BE2C (cell line): ENCODE data around the gene KCNJ6.

Source experiments
- DNase-seq: peaks from one replicate; pipeline ENCODE4 v3.0.0-alpha.2; 2020
- H3K27me3 ChIP-seq: fragments of 250-450 bp; sonication (Bioruptor Pico); 2 replicates; pipeline ENCODE4 v1.5.1; 2020; ENCODE audit warnings: mild to moderate bottlenecking
- H3K36me3 ChIP-seq: fragments of 250-450 bp; sonication (Bioruptor Pico); 2 replicates; pipeline ENCODE4 v1.5.1; 2020; ENCODE audit warnings: mild to moderate bottlenecking
- H3K4me1 ChIP-seq: fragments of 250-450 bp; sonication (Bioruptor Pico); 2 replicates; pipeline ENCODE4 v1.5.1; 2020
- H3K4me3 ChIP-seq: 2 replicates; pipeline ENCODE4 v1.5.1; 2011; ENCODE audit warnings: low read depth, low read length
- H3K9me3 ChIP-seq: fragments of 250-450 bp; sonication (Bioruptor Pico); 2 replicates; pipeline ENCODE4 v1.5.1; 2020
- TF ChIP-seq, protein P1 (sequence below): IDR thresholded peaks from 2 replicates; pipeline ENCODE4 v1.5.1; 2012; ENCODE audit warnings: mild to moderate bottlenecking, low read depth, low read length

The KCNJ6 gene

GRCh38 chr21:37642493-37642892, 273.8 kb downstream of the KCNJ6 start:
- TF ChIP-seq, protein P1, sequence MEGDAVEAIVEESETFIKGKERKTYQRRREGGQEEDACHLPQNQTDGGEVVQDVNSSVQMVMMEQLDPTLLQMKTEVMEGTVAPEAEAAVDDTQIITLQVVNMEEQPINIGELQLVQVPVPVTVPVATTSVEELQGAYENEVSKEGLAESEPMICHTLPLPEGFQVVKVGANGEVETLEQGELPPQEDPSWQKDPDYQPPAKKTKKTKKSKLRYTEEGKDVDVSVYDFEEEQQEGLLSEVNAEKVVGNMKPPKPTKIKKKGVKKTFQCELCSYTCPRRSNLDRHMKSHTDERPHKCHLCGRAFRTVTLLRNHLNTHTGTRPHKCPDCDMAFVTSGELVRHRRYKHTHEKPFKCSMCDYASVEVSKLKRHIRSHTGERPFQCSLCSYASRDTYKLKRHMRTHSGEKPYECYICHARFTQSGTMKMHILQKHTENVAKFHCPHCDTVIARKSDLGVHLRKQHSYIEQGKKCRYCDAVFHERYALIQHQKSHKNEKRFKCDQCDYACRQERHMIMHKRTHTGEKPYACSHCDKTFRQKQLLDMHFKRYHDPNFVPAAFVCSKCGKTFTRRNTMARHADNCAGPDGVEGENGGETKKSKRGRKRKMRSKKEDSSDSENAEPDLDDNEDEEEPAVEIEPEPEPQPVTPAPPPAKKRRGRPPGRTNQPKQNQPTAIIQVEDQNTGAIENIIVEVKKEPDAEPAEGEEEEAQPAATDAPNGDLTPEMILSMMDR = peak; percentile 37
- H3K36me3 ChIP-seq = no peaks in the 10 kb centered on the region
- DNase-seq = no peak
- no peaks in the 10 kb centered on the region for H3K9me3 ChIP-seq
- peaks cover 11% of the 10 kb centered on the region for H3K27me3 ChIP-seq
- no peak overlapping the region for H3K4me3 ChIP-seq
- no peaks in the 10 kb centered on the region for H3K4me1 ChIP-seq

DNA sequence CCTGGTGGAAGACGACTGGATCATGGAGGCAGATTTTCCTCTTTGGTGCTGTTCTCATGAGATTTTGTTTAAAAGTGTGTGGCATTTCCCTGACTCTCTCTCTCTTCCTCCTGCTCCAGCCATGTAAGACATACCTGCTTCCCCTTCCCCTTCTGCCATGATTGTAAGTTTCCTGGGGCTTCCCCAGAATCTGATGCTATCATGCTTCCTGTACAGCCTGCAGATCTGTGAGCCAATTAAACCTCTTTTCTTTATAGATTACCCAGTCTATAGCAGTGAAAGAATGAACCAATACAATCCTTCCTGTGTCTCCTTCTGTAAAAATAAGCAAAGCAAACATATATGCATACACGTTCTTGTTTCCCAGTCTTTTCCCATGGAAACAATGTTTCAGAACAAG, 276.5 kb downstream of the KCNJ6 start:
- Histone ChIP-seq H3K9me3 (no peaks in the 10 kb centered on the region), H3K36me3 (no peaks in the 10 kb centered on the region), H3K4me3 (no peak overlapping the region), H3K4me1 (no peaks in the 10 kb centered on the region), H3K27me3 (peaks cover 8% of the 10 kb centered on the region)
- TF ChIP-seq, protein P1 = no peak
- DNase-seq = no peak

GRCh38 chr21:37636152-37636860, 280.0 kb downstream of the KCNJ6 start:
- TF ChIP-seq, protein P1 = no peak
- peaks cover 12% of the 10 kb centered on the region for H3K27me3 ChIP-seq
- no peak overlapping the region for H3K4me3 ChIP-seq
- no peaks in the 10 kb centered on the region for H3K4me1 ChIP-seq
- no peak for DNase-seq
- no peaks in the 10 kb centered on the region for H3K36me3 ChIP-seq
- no peaks in the 10 kb centered on the region for H3K9me3 ChIP-seq

DNA sequence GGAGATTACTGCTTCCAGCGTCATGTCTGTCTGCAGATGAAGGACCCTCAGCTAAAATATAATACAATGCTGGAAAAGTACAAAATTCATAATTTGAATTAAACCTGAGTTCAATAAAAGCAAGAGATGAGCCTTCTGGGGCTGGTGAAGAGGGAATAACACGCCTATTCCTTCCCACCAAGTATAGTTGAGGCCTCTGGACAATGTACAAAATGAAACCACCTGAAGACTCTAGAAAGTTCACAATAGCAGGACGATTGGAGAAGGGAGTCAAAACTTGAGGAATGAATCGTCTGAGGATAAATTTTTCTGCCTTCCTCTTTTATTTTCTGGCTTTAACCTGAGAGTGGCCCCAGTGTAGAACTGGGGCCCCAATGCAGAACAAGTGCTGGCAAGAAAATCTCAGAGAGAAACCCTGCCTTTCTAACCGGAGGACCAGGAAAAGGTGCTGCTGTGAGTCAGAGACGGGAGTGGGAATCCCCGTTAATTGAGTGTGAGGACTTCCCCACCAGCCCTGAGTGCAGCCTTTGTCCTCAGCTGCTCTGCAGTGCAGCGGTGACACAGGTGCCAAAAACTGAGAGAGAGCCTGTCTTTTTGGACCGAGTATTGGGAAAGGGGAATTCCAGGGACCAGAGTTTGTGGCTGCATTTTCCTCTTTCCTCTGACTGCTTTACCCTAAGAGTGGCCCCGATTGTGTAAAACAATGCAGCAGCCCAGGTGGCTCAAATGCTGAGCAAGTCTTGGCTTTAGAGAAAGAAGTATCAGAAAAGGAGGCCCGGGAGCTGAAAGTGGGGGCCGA, 284.7 kb downstream of the KCNJ6 start:
- Histone ChIP-seq H3K27me3 (peaks cover 29% of the 10 kb centered on the region), H3K36me3 (no peaks in the 10 kb centered on the region), H3K4me1 (no peaks in the 10 kb centered on the region), H3K4me3 (no peak overlapping the region), H3K9me3 (no peaks in the 10 kb centered on the region)
- TF ChIP-seq, protein P1 = no peak
- DNase-seq = no peak

- DNase-seq = no peak
- Histone ChIP-seq H3K27me3 (peaks cover 24% of the 10 kb centered on the region), H3K9me3 (no peaks in the 10 kb centered on the region), H3K4me1 (no peaks in the 10 kb centered on the region), H3K36me3 (no peaks in the 10 kb centered on the region), H3K4me3 (no peak overlapping the region)
- TF ChIP-seq, protein P1 = no peak
Measured at GRCh38 chr21:37630872-37631271, 285.4 kb downstream of the KCNJ6 start.

DNA sequence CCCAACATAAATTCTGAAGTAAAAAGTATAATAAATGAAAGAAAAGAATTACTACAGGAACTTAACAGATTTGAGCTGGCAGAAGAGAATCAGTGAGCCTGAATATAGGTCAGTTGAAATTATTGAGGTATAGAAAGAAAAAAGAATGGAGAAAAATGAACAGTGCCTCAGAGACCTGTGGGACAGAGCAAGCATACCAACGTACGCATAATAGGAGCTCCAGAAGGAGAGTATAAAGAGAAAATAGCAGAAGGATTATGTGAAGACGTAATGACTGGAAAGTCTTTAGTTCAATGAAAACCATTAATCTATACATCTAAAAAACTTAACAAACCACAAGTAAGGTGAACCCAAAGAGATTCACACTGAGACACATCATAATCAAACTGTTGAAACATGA, 287.9 kb downstream of the KCNJ6 start:
- no peak for DNase-seq
- TF ChIP-seq, protein P1 = no peak
- H3K4me3 ChIP-seq = no peak overlapping the region
- H3K27me3 ChIP-seq = peaks cover 24% of the 10 kb centered on the region
- H3K4me1 ChIP-seq = no peaks in the 10 kb centered on the region
- no peaks in the 10 kb centered on the region for H3K9me3 ChIP-seq
- no peaks in the 10 kb centered on the region for H3K36me3 ChIP-seq
